UCSD-AML1 (cell line): ENCODE data around the gene KRT35.
"Not testable (repeated sequence)": the region's sequence is repeated elsewhere in the genome, so short reads cannot be mapped to it uniquely, and the experiment has no call there.

ENCODE experiments used
- DNase-seq: peaks from one replicate; lab custom pipeline; 2025; ENCODE audit not compliant: unreplicated experiment; lab: John Stamatoyannopoulos, UW

Gene KRT35

DNA sequence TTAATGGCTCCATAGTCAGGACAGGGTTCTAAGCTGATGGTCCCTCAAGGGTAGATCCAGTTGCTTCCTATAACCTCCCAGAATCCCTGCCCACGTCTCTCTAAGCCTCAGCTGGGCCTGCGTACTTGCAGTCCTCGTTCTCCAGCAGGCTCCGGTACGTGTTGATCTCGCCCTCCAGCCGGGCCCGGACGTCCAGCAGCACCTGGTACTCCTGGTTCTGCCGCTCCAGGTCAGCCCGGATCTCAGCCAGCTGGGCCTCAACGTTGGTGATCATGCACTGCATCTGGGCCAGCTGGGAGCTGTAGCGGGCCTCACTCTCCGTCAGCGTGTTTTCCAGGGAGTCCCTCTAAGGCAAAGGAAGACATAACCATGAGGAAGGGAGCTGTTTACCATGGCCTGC is 18.2 kb downstream of the KRT35 start:
- DNase-seq: no peak

DNA sequence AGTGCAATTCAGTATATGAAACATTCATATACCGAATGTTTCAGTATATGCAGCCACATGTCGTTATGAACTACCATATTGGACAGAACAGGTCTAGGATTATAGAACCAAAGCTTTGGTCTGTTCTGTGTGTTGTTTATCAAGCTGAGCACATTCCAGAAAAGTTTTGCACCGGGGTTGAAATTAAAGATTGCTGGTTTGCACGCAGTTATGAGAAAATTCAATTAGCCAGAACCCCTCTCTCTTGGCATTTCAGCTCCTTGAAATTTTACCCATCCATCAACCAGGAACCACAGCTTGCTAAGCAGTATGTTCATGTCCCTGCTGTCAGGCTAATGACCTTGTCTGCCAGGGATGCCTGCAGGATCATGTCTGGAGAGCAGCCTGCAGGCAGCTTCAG is 23.3 kb downstream of the KRT35 start:
- DNase-seq: no peak

- DNase-seq: no peak
These were observed 24.7 kb downstream of the KRT35 start for GRCh38 chr17:41456204-41456603.

GRCh38 chr17:41455236-41455635 is 25.7 kb downstream of the KRT35 start:
- DNase-seq: no peak

DNA sequence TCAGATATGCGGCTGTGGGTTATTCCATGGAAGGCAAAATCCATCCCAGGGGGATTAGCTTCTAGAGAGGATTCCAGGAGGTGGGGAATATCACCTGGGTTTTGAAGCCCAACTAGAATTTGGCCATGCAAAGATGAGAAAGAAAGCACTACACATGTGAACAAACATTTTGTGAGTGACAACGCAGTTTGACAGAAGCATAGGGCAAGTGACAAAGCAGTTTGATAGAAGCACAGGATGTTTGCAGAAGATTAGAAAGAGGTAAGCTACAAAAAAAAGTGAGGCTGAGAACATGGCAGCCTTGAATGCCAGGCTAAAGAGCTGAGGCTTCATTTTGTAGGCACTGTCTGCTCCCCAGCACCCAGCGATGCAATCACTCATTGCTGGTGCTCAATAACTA is 27.9 kb downstream of the KRT35 start:
- DNase-seq: no peak

DNA sequence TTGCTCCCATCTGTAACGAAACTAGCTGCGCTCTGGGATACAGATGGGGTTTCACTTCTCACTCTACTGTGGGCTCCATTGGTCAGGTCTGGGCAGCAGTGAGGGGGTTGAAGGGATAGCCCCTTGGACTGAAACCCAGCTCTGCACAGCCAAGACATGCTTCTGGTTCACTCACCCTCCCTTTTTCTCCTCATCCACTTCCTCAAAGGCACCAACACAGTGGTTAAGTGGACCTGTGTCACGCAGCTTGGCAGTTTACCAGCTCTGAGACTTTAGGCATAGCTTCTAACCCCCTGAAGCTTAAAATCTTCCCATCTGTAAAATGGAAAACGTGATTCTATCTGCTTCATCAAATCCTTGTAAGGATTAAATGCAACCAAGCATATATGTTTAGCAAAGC is 28.7 kb downstream of the KRT35 start:
- DNase-seq: no peak

- no peak for DNase-seq
These were observed 29.7 kb downstream of the KRT35 start for GRCh38 chr17:41451154-41451728.

DNA sequence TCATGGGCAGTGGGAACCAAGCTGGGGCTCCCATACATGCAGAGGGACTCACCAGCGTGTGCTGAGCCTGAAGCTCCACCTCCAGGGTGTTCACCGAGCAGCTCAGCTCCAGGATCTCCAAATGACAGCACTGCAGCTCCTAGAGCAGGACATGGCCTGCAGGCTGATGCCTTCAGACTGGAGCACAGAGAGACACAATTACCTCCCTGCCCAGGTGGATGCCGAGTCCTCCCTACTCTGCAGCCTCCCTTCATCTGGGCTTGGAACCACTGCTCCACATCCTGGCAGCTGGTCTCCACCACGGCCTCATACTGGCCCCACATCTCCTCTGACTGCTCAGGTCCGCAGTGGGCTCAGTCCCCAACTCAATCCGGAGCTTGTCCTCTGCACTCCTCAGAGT is 31.9 kb downstream of the KRT35 start:
- DNase-seq: no peak

GRCh38 chr17:41448506-41448905 is 32.4 kb downstream of the KRT35 start:
- no peak for DNase-seq

DNA sequence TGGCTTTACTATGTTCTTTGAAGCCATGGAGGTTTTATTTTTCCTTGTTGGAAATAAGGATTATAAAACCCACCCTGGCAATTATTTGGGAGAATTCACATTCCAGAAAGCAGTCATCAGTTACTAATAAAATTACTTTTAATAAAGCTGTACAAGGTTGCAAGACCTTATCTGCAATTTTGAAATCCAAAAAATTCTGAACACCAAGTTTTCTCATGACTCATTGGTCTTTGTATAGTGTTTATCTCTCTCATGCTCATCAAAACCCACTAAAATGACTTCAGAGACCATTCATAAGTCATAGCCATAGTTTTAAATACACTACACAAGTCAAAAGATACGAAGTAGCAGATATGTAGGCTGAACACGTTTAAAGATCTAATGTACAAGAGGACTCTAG is 34.1 kb downstream of the KRT35 start:
- no peak for DNase-seq

DNA sequence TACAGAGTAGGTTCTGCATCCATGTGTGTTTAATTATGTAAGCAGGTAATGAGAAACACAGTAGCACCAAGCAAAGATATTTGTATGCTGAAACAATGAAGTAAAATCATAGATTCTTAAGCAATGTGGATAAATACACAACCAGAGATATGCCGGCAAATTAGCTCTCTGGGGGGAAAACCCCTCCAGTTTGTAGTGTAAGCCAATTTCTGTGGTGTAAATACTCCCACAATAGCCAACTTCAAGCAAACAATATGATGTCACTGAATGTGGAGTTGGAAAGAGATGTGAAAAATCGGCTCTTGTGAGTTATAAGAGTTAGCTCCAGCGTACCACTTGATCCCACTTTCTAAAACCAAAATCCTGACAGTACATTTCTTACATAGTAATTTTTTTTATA is 36.3 kb downstream of the KRT35 start:
- no peak for DNase-seq

DNA sequence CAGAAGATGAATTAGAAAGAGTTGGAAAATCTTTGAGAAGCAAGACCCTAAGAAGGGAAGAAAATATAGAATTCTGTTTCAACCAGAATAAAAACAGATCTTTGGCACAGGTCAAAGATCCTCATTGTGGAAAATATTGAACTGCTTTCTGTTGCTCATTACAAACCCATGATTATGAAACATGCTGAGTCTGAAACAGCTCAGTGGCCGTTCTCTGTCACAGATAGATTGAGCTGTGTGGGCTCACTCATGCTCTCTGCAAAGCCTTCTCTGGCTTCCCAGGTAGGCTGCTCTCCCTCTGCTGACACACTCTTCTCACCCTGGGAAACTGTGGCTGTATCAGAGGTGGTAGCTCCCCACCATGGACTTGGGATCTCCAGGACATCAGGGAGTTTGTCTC is 36.8 kb downstream of the KRT35 start:
- DNase-seq: no peak

GRCh38 chr17:41442739-41443138 is 38.2 kb downstream of the KRT35 start:
- DNase-seq: no peak

- no peak for DNase-seq
These were observed 40.4 kb downstream of the KRT35 start, which contains the start of gene KRT38 for GRCh38 chr17:41440531-41441033. Gene KRT38, minus strand, starts transcription at chr17:41440983. Its CDS starts 62 bp downstream, at chr17:41440921.

- no peak for DNase-seq
These were observed 41.6 kb downstream of the KRT35 start for GRCh38 chr17:41439375-41439774.

- no peak for DNase-seq
These were observed 43.2 kb downstream of the KRT35 start for GRCh38 chr17:41437769-41438168.

DNA sequence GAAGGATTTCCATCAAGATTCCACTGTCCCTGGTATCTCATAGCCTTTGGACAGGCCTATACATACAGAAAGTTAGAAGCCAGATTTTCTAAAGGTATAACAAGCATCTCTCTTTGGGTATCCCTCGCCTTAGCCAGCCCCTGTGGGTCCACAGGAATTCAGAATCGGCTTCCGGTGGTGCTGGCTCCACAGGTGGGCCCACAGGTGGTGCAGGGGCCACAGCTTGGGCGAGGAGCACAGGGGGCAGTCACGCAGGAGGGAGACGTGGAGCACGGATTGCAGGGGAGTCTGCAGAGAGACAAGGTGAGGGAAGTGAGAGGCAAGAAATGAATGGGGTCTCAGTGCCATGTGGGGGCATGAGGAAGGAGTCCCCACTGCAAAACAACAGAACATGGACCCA is 43.7 kb downstream of the KRT35 start:
- DNase-seq: no peak

DNA sequence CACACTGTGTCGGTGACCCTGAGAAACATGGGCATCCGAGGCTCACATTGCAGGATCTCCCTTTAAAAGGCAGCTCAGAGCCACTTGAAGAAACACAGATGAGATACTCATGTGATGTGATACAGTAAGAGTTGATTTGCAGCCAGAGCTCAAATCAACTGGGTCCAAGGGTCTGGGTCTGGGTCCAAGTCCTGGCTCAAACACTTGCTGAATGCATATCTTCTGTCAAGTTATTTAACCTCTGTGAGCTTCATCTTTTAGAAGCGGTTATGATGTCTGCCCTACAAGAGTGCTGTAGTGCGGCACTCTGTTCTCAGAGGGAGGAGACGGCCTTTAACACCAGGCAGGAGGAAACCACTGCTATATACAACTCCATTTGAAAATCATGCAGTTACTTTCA is 46.5 kb downstream of the KRT35 start:
- DNase-seq: no peak

DNA sequence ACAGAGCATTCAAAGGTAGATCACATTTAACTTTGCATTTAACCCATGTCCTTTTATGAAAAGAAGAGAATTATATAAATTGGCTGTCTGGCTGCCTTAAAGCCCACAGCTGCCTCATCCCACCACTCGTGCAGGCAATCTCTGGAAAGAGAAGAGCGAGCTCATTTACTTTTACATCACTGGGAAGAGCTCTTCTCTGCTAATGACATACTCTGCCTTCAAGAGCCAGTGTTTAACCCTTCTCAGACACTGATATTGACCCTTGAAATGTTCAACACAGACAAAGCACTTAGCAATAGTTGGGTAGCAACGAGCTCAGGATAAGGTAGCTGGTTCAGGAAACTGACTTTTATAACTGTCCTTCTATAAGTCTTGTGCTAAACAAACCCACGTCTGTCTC is 46.9 kb downstream of the KRT35 start:
- DNase-seq: no peak

- no peak for DNase-seq
These were observed 47.4 kb downstream of the KRT35 start for GRCh38 chr17:41433586-41433985.

DNA sequence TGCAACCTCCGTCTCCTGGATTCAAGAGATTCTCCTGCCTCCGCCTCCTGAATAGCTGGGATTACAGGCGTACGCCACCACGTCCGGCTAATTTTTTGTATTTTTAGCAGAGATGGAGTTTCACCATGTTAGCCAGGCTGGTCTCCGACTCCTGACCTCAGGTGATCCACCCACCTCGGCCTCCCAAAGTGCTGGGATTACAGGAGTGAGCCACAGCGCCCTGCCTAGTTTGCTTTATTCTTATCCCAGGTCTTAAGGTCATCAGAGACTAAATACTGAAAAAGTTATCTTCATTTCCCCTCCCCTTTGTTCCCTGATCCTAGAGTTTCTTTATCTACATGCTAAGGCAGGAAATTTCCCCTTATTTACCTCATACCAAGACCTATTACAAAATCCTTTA is 50.6 kb downstream of the KRT35 start:
- not testable (repeated sequence) for DNase-seq

GRCh38 chr17:41429667-41430066 is 51.3 kb downstream of the KRT35 start:
- no peak for DNase-seq

DNA sequence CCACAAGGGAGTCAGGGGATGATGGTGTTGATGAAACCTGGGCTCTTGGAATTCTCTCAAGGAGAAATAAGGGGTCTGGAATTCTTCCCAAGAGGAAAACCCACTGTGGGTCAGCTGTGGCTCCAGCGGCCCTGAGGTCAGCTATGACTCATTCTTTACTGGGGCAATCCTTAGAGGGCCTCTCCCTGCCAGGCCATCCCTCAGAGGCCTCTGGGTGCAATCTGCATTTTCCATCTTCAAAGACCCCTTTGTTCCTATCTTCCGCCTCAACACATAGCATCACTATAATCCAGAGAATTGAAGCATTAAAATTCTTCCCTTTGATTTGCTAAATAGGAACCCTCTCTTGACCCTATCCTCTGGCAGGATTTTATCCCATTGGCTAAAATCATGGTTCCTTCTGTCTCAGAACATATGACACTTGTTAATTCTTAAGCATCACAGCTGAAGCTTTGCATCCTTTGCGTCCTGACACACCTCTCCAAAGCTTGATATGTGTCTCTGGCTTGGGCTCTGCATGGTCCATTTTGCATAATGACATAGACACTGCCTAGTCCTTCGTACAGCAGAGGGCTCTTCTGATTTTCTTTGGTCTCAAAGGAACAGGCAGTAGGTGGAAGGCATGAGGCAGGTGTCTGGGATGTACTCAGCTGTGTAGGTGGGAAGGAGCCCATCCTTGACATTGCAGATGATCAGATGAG is 52.2 kb downstream of the KRT35 start:
- no peak for DNase-seq
